DOHH2 (cell line): ENCODE measurements around the gene NUDT3.

Source experiments
- CTCF ChIP-seq: fragments of 200-600 bp; sonication (generic); IDR thresholded peaks from one replicate; pipeline ENCODE4 v1.5.1; 2014; ENCODE audit warnings: antibody characterized with exemption, mild to moderate bottlenecking, low read depth, low read length; ENCODE audit not compliant: poor library complexity, severe bottlenecking
- EZH2phosphoT487 ChIP-seq: fragments of 200-600 bp; sonication (generic); IDR thresholded peaks from 2 replicates; pipeline ENCODE4 v1.6.1; 2017; ENCODE audit warnings: borderline replicate concordance, mild to moderate bottlenecking, antibody characterized with exemption, low read length, moderate library complexity, mixed read lengths

- TF ChIP-seq CTCF (no peak), EZH2phosphoT487 (no peak)
Observed at GRCh38 chr6:34274129-34274528, 118.3 kb downstream of the NUDT3 start.
